ENCODE measurements around the gene VASN.

GRCh38 chr16:4372001-4372577 lies 441 bp downstream of the VASN start:
- no peak for TF ChIP-seq NFYA (IDR thresholded peaks at IDR 0.05; ENCODE audit: borderline replicate concordance, low read depth, low read length)
- no peak for TF ChIP-seq GABPA (IDR thresholded peaks at IDR 0.05; ENCODE audit: low read depth)
- no peak for TF ChIP-seq POLR2AphosphoS5 (IDR thresholded peaks at IDR 0.05; ENCODE audit: low read length)
- TF ChIP-seq EZH2 (IDR thresholded peaks at IDR 0.05; ENCODE audit: borderline replicate concordance, control insufficient read depth, low read depth, low read length) = no peak
- TF ChIP-seq RAD21 (IDR thresholded peaks at IDR 0.05; ENCODE audit: insufficient read depth, low read depth, low read length) = no peak
- no peak for TF ChIP-seq ESRRA (IDR thresholded peaks at IDR 0.05; ENCODE audit: low read length)
- TF ChIP-seq CTCF (IDR thresholded peaks at IDR 0.05 in 2 of 3, conservative IDR thresholded peaks at IDR 0.05 in 1 of 3; ENCODE audit: control insufficient read depth in 2 of 3, extremely low read depth in 1 of 3, insufficient read depth in 1 of 3, low read depth in 3 of 3, low read length in 3 of 3) = no peak
- no peak for TF ChIP-seq HDGF (IDR thresholded peaks at IDR 0.05)
- TF ChIP-seq JUNB (IDR thresholded peaks at IDR 0.05) = no peak
- no peak for TF ChIP-seq IKZF2 (IDR thresholded peaks at IDR 0.05)
- TF ChIP-seq KDM1A (IDR thresholded peaks at IDR 0.05; ENCODE audit: borderline replicate concordance) = no peak
- TF ChIP-seq ZNF274 (IDR thresholded peaks at IDR 0.05; ENCODE audit: insufficient read depth, insufficient read length) = no peak

All from GM12878 (cell line).